Activated CD8-positive, alpha-beta memory T cell treated with anti-CD3 and anti-CD28 coated beads for 36 hours (primary cell): ENCODE results near the gene M6PR. TPM values are rescaled to one million over a fixed set of nuclear protein-coding genes. Genes with fewer than 3 reads are reported as not detected.

ENCODE experiments used
- CTCF ChIA-PET: fragments of 350-600 bp; sonication (Branson Sonifier 250); formaldehyde crosslinking; loops from one replicate; lab custom pipeline; 2021; ENCODE audit warnings: antibody characterized with exemption; lab: Charles Lee
- POLR2A ChIA-PET: fragments of 350-600 bp; sonication (Branson Sonifier 250); formaldehyde crosslinking; loops from one replicate; lab custom pipeline; 2021; ENCODE audit warnings: antibody characterized with exemption; lab: Charles Lee
- total RNA-seq, 2 experiments: library from RNA; stranded (reverse); gene quantifications; one replicate each; pipeline ENCODE4 v1.2.3, GENCODE V29; 2021

The M6PR gene
- total RNA-seq, 2 experiments from 2014 or later, result 229 to 238 TPM

DNA sequence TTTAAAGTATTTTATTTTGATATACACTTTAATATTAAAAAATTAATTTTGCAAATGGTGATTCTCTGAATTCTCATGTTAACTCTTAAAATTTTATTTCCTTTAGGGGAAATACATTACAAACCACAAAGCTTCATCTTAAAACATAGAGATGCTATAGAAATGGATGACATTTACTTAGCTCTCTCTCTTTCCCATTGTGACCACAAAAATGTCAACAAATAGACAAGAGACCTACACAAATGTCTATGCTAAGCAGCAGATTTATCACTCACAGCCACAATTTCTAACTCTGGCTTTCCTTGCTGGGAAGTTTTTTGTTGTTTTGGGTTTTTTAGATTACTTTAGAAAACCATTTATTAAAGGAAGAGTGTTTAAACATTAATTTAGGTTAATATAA is 55.1 kb downstream of the M6PR start:
- ChIA-PET POLR2A (no interaction called here), CTCF (no interaction called here)

DNA sequence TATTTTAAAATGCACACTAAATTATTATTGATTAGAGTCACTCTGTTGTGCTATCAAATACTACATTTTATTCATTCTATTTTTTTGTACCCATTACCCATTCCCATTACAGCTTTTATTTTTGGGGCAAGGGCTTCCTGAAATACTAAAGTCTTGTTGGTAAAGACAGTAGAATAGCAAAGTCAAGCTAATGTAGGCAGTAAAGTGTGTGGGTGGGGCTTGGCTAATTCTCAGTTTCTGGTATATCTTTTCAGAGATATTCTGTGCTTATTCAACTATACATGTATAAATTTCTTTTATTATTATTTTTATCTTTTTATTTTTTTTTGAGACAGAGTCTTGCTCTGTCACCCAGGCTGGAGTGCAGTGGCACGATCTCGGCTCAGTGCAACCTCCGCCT is 57.5 kb downstream of the M6PR start:
- POLR2A ChIA-PET, result no interaction called here
- CTCF ChIA-PET, result interaction anchor here (1.5 kb wide), 1 partner anchor 348 kb away, joined by 4 read pairs; no protein-coding TSS in a partner anchor

Other genes with a start within 250 kb of the M6PR start
- gene A2ML1, start 127.0 kb downstream of the M6PR start, total RNA-seq, result not detected
- gene PHC1, start 35.1 kb downstream of the M6PR start, total RNA-seq, result 10 to 100 TPM; 14.6 to 17.7 TPM
- gene KLRG1, start 39.9 kb upstream of the M6PR start, total RNA-seq, result 1 to 10 TPM; 7.6 to 8.7 TPM
- gene A2M, start 166.3 kb upstream of the M6PR start, total RNA-seq, result not detected